ENCODE results near the gene MEGF11.

MEGF11 gene

GRCh38 chr15:66169625-66170024, 83.9 kb downstream of the MEGF11 start:
- Mint-ChIP-seq H3K9me3 (no peaks in the 10 kb centered on the region), H3K36me3 (ENCODE audit: low read depth) (no peaks in the 10 kb centered on the region), H3K27me3 (ENCODE audit: low read depth) (peaks cover 2% of the 10 kb centered on the region), H3K4me1 (ENCODE audit: low read depth) (no peaks in the 10 kb centered on the region), H3K4me3 (no peak overlapping the region), H3K27ac (no peak overlapping the region)
- no peak for DNase-seq (ENCODE audit: low spot score)

- Mint-ChIP-seq H3K27ac (no peak overlapping the region), H3K36me3 (ENCODE audit: low read depth) (no peaks in the 10 kb centered on the region), H3K4me1 (ENCODE audit: low read depth) (no peaks in the 10 kb centered on the region), H3K27me3 (ENCODE audit: low read depth) (peaks cover 2% of the 10 kb centered on the region), H3K4me3 (no peak overlapping the region), H3K9me3 (no peaks in the 10 kb centered on the region)
- DNase-seq (ENCODE audit: low spot score): no peak
These were observed 84.5 kb downstream of the MEGF11 start for GRCh38 chr15:66169023-66169422.

GRCh38 chr15:66167854-66168253, 85.7 kb downstream of the MEGF11 start:
- no peak for DNase-seq (ENCODE audit: low spot score)
- no peak overlapping the region for H3K4me3 Mint-ChIP-seq
- H3K36me3 Mint-ChIP-seq (ENCODE audit: low read depth): no peaks in the 10 kb centered on the region
- no peaks in the 10 kb centered on the region for H3K9me3 Mint-ChIP-seq
- H3K27me3 Mint-ChIP-seq (ENCODE audit: low read depth): peaks cover under 1% of the 10 kb centered on the region
- H3K4me1 Mint-ChIP-seq (ENCODE audit: low read depth): no peaks in the 10 kb centered on the region
- H3K27ac Mint-ChIP-seq: no peak overlapping the region

- DNase-seq (ENCODE audit: low spot score): no peak
- Mint-ChIP-seq H3K4me1 (ENCODE audit: low read depth) (no peaks in the 10 kb centered on the region), H3K27ac (no peak overlapping the region), H3K4me3 (no peak overlapping the region), H3K9me3 (no peaks in the 10 kb centered on the region), H3K36me3 (ENCODE audit: low read depth) (no peaks in the 10 kb centered on the region), H3K27me3 (ENCODE audit: low read depth) (no peaks in the 10 kb centered on the region)
These were observed 87.7 kb downstream of the MEGF11 start for GRCh38 chr15:66165856-66166255.

- Mint-ChIP-seq H3K27ac (no peak overlapping the region), H3K4me1 (ENCODE audit: low read depth) (no peaks in the 10 kb centered on the region), H3K9me3 (no peaks in the 10 kb centered on the region), H3K27me3 (ENCODE audit: low read depth) (no peaks in the 10 kb centered on the region), H3K4me3 (no peak overlapping the region), H3K36me3 (ENCODE audit: low read depth) (no peaks in the 10 kb centered on the region)
- DNase-seq (ENCODE audit: low spot score): no peak
These were observed 88.8 kb downstream of the MEGF11 start for GRCh38 chr15:66164788-66165187.

- Mint-ChIP-seq H3K27me3 (ENCODE audit: low read depth) (no peaks in the 10 kb centered on the region), H3K9me3 (no peaks in the 10 kb centered on the region), H3K4me3 (no peak overlapping the region), H3K36me3 (ENCODE audit: low read depth) (no peaks in the 10 kb centered on the region), H3K27ac (no peak overlapping the region), H3K4me1 (ENCODE audit: low read depth) (no peaks in the 10 kb centered on the region)
- no peak for DNase-seq (ENCODE audit: low spot score)
These were observed 90.0 kb downstream of the MEGF11 start for GRCh38 chr15:66163553-66163952.

GRCh38 chr15:66162286-66162685, 91.3 kb downstream of the MEGF11 start:
- H3K36me3 Mint-ChIP-seq (ENCODE audit: low read depth): no peaks in the 10 kb centered on the region
- no peaks in the 10 kb centered on the region for H3K4me1 Mint-ChIP-seq (ENCODE audit: low read depth)
- H3K27ac Mint-ChIP-seq: no peak overlapping the region
- no peak for DNase-seq (ENCODE audit: low spot score)
- no peak overlapping the region for H3K4me3 Mint-ChIP-seq
- no peaks in the 10 kb centered on the region for H3K9me3 Mint-ChIP-seq
- H3K27me3 Mint-ChIP-seq (ENCODE audit: low read depth): no peaks in the 10 kb centered on the region

GRCh38 chr15:66161575-66162118, 91.9 kb downstream of the MEGF11 start:
- H3K4me3 Mint-ChIP-seq: no peak overlapping the region

GRCh38 chr15:66161108-66161507, 92.4 kb downstream of the MEGF11 start:
- no peak overlapping the region for H3K4me3 Mint-ChIP-seq
- H3K27ac Mint-ChIP-seq: no peak overlapping the region
- H3K36me3 Mint-ChIP-seq (ENCODE audit: low read depth): no peaks in the 10 kb centered on the region
- DNase-seq (ENCODE audit: low spot score): no peak
- H3K9me3 Mint-ChIP-seq: no peaks in the 10 kb centered on the region
- no peaks in the 10 kb centered on the region for H3K27me3 Mint-ChIP-seq (ENCODE audit: low read depth)
- no peaks in the 10 kb centered on the region for H3K4me1 Mint-ChIP-seq (ENCODE audit: low read depth)

More at GRCh38 chr15:66161575-66162118, 91.9 kb downstream of the MEGF11 start:
- no peak for DNase-seq (ENCODE audit: low spot score)
- Mint-ChIP-seq H3K4me1 (ENCODE audit: low read depth) (no peaks in the 10 kb centered on the region), H3K27ac (no peak overlapping the region), H3K9me3 (no peaks in the 10 kb centered on the region), H3K27me3 (ENCODE audit: low read depth) (no peaks in the 10 kb centered on the region), H3K36me3 (ENCODE audit: low read depth) (no peaks in the 10 kb centered on the region)

GRCh38 chr15:66157507-66157906, 96.0 kb downstream of the MEGF11 start:
- H3K27ac Mint-ChIP-seq: no peak overlapping the region
- no peak overlapping the region for H3K4me3 Mint-ChIP-seq
- no peaks in the 10 kb centered on the region for H3K9me3 Mint-ChIP-seq
- H3K36me3 Mint-ChIP-seq (ENCODE audit: low read depth): no peaks in the 10 kb centered on the region
- no peaks in the 10 kb centered on the region for H3K4me1 Mint-ChIP-seq (ENCODE audit: low read depth)
- no peak for DNase-seq (ENCODE audit: low spot score)
- no peaks in the 10 kb centered on the region for H3K27me3 Mint-ChIP-seq (ENCODE audit: low read depth)

GRCh38 chr15:66156310-66156975, 97.1 kb downstream of the MEGF11 start:
- no peak overlapping the region for H3K27ac Mint-ChIP-seq
- no peak for DNase-seq (ENCODE audit: low spot score)

GRCh38 chr15:66155065-66155464, 98.5 kb downstream of the MEGF11 start:
- H3K4me1 Mint-ChIP-seq (ENCODE audit: low read depth): no peaks in the 10 kb centered on the region
- H3K36me3 Mint-ChIP-seq (ENCODE audit: low read depth): no peaks in the 10 kb centered on the region
- no peaks in the 10 kb centered on the region for H3K9me3 Mint-ChIP-seq
- H3K4me3 Mint-ChIP-seq: no peak overlapping the region
- H3K27me3 Mint-ChIP-seq (ENCODE audit: low read depth): no peaks in the 10 kb centered on the region
- DNase-seq (ENCODE audit: low spot score): no peak
- H3K27ac Mint-ChIP-seq: no peak overlapping the region

More at GRCh38 chr15:66156310-66156975, 97.1 kb downstream of the MEGF11 start:
- no peaks in the 10 kb centered on the region for H3K27me3 Mint-ChIP-seq (ENCODE audit: low read depth)
- H3K4me1 Mint-ChIP-seq (ENCODE audit: low read depth): no peaks in the 10 kb centered on the region
- H3K36me3 Mint-ChIP-seq (ENCODE audit: low read depth): no peaks in the 10 kb centered on the region
- H3K9me3 Mint-ChIP-seq: no peaks in the 10 kb centered on the region
- H3K4me3 Mint-ChIP-seq: no peak overlapping the region

GRCh38 chr15:66154581-66154980, 99.0 kb downstream of the MEGF11 start:
- no peak overlapping the region for H3K27ac Mint-ChIP-seq
- no peaks in the 10 kb centered on the region for H3K36me3 Mint-ChIP-seq (ENCODE audit: low read depth)
- no peak overlapping the region for H3K4me3 Mint-ChIP-seq
- H3K9me3 Mint-ChIP-seq: no peaks in the 10 kb centered on the region
- no peak for DNase-seq (ENCODE audit: low spot score)
- H3K4me1 Mint-ChIP-seq (ENCODE audit: low read depth): no peaks in the 10 kb centered on the region
- H3K27me3 Mint-ChIP-seq (ENCODE audit: low read depth): no peaks in the 10 kb centered on the region

GRCh38 chr15:66153549-66154415, 99.8 kb downstream of the MEGF11 start:
- H3K27me3 Mint-ChIP-seq (ENCODE audit: low read depth): peaks cover 2% of the 10 kb centered on the region
- no peaks in the 10 kb centered on the region for H3K9me3 Mint-ChIP-seq
- no peak overlapping the region for H3K4me3 Mint-ChIP-seq
- no peak for DNase-seq (ENCODE audit: low spot score)
- H3K36me3 Mint-ChIP-seq (ENCODE audit: low read depth): no peaks in the 10 kb centered on the region
- no peaks in the 10 kb centered on the region for H3K4me1 Mint-ChIP-seq (ENCODE audit: low read depth)
- no peak overlapping the region for H3K27ac Mint-ChIP-seq

Data from T-helper 2 cell treated with Interferon-gamma antibody and Interleukin-4, amounts not matched to agents 5 μg/mL and 100 μg/mL, for 36 hours (primary cell).